ENCODE results near the gene MYO1D. TPM values are rescaled to one million over a fixed set of nuclear protein-coding genes. Genes with fewer than 3 reads are reported as not detected.

Gene MYO1D
- total and polyA plus RNA-seq, 7 donors, result 6.2 to 184 (median 21.6) TPM

DNA sequence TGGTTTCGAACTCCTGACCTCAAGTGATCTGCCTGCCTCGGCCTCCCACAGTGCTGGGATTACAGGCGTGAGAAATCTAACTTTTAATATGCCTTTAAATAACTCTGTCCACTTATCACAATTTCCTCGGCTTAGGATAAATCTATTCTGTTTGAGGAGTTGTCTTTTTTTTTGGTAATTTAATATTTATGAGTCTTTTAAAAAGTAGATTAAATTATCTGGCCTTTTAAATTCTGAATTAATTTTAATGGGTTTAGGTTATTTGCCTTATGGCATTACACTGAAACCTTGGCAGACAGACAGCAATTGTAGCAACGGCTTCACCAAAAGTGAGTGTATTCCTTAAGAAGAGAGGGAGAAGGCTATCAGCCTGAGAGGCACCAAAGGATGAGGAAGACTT, 66.2 kb downstream of the MYO1D start:
- Histone ChIP-seq H3K27me3 (no peaks in the 10 kb centered on the region), H3K4me1 (no peaks in the 10 kb centered on the region), H3K4me3 (no peak overlapping the region), H3K36me3 (no peaks in the 10 kb centered on the region), H3K9me3 (no peaks in the 10 kb centered on the region), H3K27ac (no peak overlapping the region)
- intact Hi-C loops (cut with DNase I), result no loop called here
- DNase-seq, result no peak
- WGBS, 2 donors, result 94% methylated on average over 5 of the region's 5 CpGs
- TF ChIP-seq POLR2AphosphoS5 (IDR thresholded peaks at IDR 0.05), result no peak
- no peak for TF ChIP-seq EP300 (IDR thresholded peaks at IDR 0.05)
- TF ChIP-seq, protein P1, sequence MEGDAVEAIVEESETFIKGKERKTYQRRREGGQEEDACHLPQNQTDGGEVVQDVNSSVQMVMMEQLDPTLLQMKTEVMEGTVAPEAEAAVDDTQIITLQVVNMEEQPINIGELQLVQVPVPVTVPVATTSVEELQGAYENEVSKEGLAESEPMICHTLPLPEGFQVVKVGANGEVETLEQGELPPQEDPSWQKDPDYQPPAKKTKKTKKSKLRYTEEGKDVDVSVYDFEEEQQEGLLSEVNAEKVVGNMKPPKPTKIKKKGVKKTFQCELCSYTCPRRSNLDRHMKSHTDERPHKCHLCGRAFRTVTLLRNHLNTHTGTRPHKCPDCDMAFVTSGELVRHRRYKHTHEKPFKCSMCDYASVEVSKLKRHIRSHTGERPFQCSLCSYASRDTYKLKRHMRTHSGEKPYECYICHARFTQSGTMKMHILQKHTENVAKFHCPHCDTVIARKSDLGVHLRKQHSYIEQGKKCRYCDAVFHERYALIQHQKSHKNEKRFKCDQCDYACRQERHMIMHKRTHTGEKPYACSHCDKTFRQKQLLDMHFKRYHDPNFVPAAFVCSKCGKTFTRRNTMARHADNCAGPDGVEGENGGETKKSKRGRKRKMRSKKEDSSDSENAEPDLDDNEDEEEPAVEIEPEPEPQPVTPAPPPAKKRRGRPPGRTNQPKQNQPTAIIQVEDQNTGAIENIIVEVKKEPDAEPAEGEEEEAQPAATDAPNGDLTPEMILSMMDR (IDR thresholded peaks at IDR 0.05), result no peak
- no peak for TF ChIP-seq POLR2A (IDR thresholded peaks at IDR 0.05)

DNA sequence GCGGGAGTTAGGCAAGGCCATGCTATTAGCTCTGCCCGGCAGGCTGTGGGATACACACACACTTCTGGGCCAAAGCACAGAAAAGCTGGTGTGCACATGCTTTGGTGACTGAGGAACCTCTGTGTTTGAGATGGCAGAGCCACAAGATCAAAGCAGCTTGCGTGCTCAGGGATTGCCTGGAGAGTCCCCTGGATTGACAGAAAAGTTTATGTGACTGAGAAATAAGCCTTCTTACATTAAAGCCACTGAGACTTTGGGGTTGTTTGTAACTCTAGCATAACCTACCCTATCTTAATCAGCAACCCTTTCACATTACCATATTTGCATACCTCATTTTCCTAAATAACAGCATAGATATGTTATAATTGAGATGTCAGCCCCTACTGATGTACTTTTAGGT, 69.3 kb downstream of the MYO1D start:
- H3K9me3 ChIP-seq, result no peaks in the 10 kb centered on the region
- H3K36me3 ChIP-seq, result no peaks in the 10 kb centered on the region
- 36 to 72% methylated on average over 3 of the region's 3 CpGs for WGBS, 2 donors
- no peaks in the 10 kb centered on the region for H3K27me3 ChIP-seq
- H3K4me1 ChIP-seq, result no peaks in the 10 kb centered on the region
- no peak overlapping the region for H3K4me3 ChIP-seq
- H3K27ac ChIP-seq, result no peak overlapping the region
- intact Hi-C loops (cut with DNase I), result no loop called here
- no peak for DNase-seq
- TF ChIP-seq EP300 (IDR thresholded peaks at IDR 0.05) (no peak), POLR2A (IDR thresholded peaks at IDR 0.05) (no peak), POLR2AphosphoS5 (IDR thresholded peaks at IDR 0.05) (no peak)

DNA sequence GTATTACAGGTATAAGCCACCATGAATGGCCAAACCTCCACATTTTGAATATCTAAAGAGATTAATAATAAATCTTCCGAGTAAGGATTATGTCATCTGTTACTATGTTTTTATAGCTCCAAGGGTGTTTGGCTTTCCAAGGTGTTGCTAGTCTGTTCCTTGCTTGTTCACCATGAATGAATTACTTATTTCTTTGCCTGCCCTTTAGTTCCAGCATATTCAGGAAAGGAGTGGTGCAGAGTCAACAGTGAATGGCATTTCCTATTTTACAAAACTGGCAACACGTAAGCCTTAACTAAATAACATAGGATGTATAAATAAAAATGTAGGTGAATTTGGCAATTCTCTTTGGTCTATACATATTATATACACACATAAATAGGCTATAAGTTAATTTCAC, 70.3 kb downstream of the MYO1D start:
- intact Hi-C loops (cut with DNase I), result no loop called here
- no peak overlapping the region for H3K27ac ChIP-seq
- TF ChIP-seq, protein P1 (IDR thresholded peaks at IDR 0.05), result no peak

DNA sequence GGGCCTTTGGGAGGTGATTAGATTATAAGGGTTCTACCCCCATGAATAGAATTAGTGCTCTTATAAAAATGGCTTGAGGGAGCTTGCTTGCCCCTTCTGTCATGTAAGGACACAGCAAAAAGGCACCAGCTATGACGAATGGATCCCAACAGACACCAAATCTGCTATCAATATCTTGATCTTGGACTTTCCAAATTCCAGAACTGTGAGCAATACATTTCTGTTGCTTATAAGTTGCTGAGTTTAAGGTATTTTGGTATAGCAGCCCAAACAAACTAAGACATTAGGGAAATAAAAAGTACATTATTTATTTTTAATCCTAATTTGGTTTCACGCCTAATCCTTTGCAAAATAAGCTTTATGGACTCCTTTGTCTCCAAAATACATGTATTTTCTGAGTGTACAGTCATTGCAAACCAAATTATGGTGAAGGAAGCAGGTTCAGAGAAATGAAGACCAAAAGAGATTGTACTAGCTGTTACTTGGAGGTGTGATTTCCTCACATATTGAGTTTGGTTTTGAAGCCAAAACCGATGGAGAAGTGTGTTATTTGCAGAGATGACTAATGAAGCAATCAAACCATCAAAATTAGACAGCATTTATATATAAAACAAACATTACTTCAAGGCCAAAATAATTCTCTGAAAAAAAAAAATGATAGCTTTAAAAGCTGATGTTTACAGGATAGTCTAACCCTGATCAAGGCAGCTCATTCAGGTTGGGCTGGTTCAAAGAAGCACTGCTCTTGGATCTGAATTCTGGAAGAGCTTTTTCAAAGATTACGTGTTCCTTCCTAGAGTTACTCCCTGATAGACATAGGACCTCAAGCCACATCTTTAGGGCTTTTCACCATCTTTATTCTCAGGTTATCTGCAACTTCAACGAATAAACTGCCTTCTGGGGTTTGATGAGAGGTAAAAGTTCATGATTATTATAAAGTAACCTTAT, 71.6 kb downstream of the MYO1D start:
- intact Hi-C loops (cut with DNase I), result no loop called here
- Histone ChIP-seq H3K36me3 (no peaks in the 10 kb centered on the region), H3K4me3 (no peak overlapping the region), H3K27me3 (no peaks in the 10 kb centered on the region), H3K9me3 (no peaks in the 10 kb centered on the region), H3K4me1 (no peaks in the 10 kb centered on the region), H3K27ac (no peak overlapping the region)
- DNase-seq, result no peak
- 56 to 75% methylated on average over 5 of the region's 5 CpGs for WGBS, 2 donors
- no peak for TF ChIP-seq EP300 (IDR thresholded peaks at IDR 0.05)
- no peak for TF ChIP-seq POLR2AphosphoS5 (IDR thresholded peaks at IDR 0.05)
- TF ChIP-seq, protein P1 (IDR thresholded peaks at IDR 0.05), result no peak
- TF ChIP-seq POLR2A (IDR thresholded peaks at IDR 0.05), result no peak

More for the DNA sequence above, 70.3 kb downstream of the MYO1D start:
- no peaks in the 10 kb centered on the region for H3K9me3 ChIP-seq
- H3K4me1 ChIP-seq, result no peaks in the 10 kb centered on the region
- DNase-seq, result no peak
- 17 to 63% methylated on average over 2 of the region's 2 CpGs for WGBS, 2 donors
- no peaks in the 10 kb centered on the region for H3K27me3 ChIP-seq
- no peaks in the 10 kb centered on the region for H3K36me3 ChIP-seq
- H3K4me3 ChIP-seq, result no peak overlapping the region

DNA sequence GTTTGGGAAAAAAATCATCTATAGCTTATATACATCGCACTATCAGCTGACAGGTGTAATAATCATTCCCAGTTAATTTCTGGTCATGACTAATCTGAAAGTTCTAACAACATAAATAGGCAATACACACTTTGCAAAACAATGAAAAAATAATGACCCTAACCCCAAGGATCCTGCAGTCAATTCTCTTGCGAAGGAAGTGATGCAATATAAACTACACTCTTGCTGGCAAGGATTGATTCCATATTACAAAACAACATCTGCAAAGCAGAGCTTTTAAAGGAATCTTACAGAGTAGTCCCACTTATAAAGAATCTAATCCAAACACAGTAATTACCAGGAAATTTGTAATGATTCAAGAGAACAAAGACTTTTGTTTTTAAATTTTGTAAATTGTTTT, 73.4 kb downstream of the MYO1D start:
- intact Hi-C loops (cut with DNase I), result no loop called here
- TF ChIP-seq EP300 (IDR thresholded peaks at IDR 0.05) (no peak), POLR2A (IDR thresholded peaks at IDR 0.05) (no peak), POLR2AphosphoS5 (IDR thresholded peaks at IDR 0.05) (no peak)
- TF ChIP-seq, protein P1 (IDR thresholded peaks at IDR 0.05), result no peak
- no peaks in the 10 kb centered on the region for H3K27me3 ChIP-seq
- H3K4me1 ChIP-seq, result no peaks in the 10 kb centered on the region
- H3K4me3 ChIP-seq, result no peak overlapping the region
- H3K27ac ChIP-seq, result no peak overlapping the region
- DNase-seq, result no peak
- 79 to 85% methylated on average over 2 of the region's 2 CpGs for WGBS, 2 donors
- no peaks in the 10 kb centered on the region for H3K9me3 ChIP-seq
- H3K36me3 ChIP-seq, result no peaks in the 10 kb centered on the region
